HepG2 (cell line): ENCODE results near the gene ADARB2.

Experiments used
- SUZ12 ChIP-seq: fragments of 150-350 bp; IDR thresholded peaks from 2 replicates; pipeline ENCODE4 v1.6.1; 2014; ENCODE audit warnings: low read depth, low read length
- ZBTB8A ChIP-seq: sonication (generic); formaldehyde crosslinking; IDR thresholded peaks from 2 replicates; pipeline ENCODE4 v1.4.0; 2020; ENCODE audit warnings: mild to moderate bottlenecking, low read depth, missing genetic modification reagents, borderline replicate concordance

DNA sequence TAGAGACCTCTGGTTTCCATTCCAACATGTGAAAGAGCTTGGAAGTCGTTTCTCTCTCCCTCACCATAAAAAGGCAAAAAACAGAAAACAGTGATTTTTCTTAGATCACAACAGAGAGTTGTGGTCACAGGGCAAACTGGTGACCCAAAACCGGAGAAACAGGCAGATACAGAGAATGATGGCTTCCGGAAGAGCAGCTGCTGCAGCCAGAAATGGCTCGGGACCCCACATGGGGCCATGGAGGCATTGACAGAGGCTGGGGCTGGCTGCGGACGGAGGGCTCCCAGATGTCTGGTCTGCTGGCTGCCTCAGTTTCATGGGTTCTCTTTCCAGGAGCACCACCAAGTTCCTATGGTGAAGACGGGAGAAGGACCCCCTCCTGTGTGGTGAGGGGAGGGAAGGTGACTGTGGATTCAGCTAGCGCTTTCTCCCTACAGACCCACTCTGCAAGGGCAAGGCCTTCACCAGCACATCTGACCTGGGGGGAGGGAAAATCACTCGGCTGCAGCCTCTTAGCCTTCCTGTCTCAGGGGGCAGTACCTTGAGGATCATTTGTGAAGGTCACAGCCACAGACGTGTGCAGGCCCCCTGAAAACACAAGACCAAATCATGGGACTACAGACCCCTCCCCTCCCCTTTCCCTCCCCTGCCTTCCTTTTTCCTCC, 599.7 kb downstream of the ADARB2 start:
- no peak for TF ChIP-seq ZBTB8A
- TF ChIP-seq SUZ12 = no peak
